ENCODE measurements around the gene PLA2R1.

Gene PLA2R1

DNA sequence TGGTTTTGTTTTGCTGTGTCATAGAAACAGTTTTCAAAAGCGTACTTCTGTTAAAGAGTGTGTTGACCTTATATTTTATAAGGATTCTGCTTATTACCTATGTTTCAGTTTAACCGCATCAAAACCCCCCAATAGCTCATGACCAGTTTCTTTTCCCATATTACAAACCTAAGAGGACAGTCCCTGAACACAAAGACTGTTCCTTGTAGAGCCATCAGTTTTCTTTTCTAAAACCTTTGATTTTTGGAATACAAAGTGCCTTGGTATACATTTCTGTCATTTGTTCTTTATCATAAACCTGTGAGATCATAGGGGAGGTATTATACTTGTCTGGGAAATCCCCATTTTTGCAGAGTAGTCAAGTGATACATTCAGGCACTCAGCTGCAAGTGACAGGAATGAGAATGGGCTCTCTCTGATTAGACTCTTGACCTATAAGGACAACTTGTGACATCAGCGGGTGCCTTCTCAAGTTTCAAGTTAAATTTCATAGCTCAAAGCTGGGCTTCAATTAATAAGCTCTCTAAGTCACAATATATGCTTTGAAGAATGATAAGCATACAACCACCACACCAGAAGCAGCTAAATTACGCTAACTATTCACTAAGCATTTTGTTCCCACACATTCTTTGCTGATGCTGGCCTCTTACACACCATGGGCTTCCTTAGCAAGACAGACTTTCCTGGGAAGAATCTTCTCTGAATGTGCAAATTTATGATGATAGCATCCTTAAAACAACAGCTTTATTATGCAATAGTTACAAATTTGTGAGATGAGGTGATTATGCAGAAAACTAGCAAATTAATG, 167.0 kb downstream of the PLA2R1 start:
- no peak for DNase-seq (ENCODE audit: low read depth in 2 of 2)

DNA sequence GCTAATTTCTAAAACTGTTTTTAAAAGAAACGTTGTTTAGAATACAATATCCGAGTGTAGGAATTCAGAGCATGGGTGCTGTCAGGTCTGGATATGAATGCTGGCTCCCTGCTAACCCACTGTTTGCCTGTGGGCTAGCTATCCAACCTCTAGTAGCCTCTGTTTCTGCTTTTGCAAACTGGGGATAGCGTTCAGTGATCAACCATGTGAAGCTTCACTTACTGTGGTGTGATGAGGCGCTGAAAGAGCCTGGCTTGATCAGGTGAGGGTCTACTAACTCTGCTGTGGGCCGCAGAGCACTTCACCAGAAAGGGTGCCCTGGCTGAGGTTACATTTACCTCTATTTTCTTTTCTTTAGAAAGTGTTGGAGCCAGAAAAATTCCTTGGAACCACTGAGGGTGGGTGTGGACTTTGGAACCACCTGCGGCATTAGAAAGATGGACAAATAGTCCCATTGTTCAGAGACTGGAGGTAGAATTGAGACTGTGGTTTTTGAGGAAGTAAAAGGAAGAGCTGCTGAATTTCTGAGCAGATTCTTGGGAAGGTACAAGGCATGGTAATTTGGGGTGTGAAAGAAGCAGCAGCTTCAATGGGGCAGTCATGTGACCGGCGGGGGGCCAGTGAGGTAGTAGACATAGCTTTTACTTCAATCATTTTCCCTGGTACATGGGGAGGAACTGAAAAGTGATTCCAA, 168.1 kb downstream of the PLA2R1 start:
- DNase-seq (ENCODE audit: low read depth in 2 of 2): no peak

DNA sequence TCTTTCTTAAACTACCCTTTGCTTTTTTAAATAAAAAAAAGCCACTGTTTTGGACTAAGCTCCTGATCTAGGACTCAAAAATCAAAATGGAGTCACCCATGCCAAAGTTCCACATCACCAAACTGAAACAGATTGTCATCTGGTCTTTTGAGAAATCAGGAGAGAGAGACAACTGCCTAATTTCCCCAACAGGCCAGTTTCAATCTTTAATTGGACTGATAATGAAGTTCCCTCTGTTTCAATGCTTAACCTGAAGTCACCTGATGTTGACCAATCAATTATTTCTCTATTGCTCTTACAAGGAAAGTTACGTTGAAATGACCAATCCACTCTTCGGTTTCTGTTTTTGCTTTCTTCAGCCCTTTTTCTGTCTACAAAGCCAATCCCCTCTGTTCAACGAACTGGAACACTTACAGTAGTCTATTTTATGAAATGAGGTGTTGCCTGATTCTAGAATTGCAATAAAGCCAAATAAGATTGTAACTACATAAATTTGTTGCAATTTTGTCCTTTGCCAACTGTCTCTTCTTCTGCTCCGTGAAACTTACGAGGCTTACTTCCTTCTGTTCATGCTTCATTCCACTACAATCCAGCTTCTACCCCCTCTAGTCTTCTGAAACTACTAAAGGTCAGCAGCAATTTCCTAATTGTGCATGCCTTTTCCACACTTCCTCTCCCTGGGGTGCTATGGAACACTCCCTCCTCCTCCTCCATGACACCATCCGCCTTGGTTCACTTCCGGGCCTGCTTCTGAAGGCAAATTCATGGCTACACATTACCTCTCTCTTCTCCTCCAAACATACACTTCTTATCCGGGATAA, 169.2 kb downstream of the PLA2R1 start:
- DNase-seq (ENCODE audit: low read depth in 2 of 2): no peak

DNA sequence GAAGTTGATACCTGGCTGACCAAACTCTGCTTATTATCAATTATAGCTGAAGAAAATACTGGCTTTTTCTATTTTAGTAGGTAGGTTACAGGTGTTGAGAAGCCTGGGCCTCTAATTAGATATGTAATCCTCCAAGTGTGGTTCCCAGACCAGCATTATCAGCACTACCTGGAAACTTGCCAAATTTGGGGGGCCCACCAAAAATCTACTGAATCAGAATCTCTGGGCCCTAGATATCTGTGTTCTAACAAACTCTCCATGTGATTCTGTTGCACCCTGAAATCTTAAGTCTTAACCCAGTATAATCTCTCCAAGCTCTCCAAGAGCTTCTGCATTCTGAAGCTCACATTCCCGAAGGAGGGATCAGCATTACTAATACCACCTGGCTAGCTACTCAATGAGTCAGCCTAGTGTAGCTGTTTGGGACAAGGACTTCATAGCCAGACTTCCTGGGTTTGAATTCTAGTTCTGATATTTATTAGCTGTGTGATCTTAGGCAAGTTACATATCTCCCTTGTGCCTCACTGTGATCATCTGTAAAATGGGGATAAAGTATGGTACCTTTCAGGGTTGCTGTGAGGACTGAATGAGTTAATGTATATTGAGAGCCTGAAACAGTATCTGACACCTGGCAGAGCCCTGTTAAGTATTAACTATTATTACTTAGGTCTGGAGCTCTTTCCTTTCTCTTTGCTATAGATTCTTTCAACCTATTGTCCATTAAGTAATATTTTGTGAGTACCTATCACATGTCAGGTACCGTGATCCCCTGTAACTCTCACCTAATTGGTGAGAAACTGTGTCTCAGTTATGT, 170.3 kb downstream of the PLA2R1 start:
- DNase-seq (ENCODE audit: low read depth in 2 of 2): no peak

DNA sequence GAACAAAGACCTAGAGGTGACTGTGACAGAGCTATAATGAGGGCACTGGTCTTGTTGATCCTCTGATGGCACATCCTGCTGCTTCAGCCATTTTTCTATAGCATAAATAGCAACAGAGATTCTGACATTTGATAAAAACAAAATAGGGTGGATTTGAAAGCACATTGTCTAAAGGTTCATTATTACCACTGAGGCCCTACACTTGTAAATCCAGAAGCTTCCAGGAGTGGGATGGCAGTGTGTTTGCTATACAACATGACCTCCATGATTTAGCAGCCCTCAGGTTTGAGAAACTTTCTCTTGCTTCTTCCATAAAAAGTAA, 171.2 kb downstream of the PLA2R1 start:
- no peak for DNase-seq (ENCODE audit: low read depth in 2 of 2)

DNA sequence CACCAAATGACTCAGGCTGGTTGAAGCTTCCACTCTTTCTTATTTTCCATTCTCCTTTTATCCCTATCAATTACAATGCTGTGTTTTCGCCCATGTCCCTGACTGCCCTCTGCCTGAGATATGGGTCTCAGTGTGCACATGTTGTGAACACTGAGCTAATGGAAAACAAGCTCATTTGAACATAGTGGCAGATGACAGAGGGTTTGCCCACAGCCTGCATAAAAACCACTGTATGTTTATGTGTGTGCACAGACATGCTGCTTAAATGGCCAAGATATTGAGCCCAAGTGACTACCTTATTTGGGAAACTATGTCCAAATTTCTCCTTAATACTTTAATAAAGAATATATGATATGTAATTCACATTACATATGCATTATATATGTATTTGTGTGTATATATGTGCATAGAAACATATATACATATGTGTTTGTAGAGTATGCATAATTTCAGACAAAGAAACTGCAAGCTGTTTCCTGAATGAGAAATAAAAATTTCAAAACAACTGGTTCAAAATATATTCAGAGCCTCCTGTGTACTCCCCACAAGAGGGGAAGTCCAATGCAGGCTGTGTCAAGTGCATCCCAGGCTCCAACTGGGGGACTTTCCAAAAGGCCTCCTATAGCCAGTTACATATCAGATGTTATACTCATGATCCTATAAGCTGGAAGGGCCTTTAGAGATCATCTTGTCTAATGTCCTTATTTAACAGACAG, 171.7 kb downstream of the PLA2R1 start:
- DNase-seq (ENCODE audit: low read depth in 2 of 2): no peak

DNA sequence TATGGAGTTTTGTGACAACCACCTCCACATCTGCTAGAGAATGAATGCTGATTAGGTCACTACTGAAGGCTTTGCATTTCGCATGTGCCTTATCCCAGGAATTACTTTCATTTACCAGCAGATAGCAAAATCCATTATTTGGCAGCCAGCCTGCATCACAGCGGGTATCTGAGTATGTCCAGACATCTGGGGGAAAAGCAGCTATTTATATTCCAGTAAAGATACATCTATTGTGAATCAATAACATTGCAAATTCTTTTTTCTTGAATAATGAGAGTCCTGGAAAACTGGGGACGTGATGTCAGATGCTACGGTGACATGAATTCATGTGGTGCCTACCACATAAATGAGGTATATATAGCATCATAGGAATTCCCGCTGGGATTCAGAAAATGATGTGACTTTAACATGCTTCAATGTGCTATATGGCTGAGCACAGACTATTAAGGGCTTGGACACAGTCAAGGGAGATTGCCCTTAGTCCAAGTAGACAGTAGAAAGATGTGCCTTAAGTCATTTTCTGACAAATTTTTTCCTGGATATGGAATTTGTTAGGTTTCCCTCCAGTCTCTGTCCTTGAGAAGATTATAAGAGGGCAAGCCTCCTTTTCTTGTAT, 180.2 kb downstream of the PLA2R1 start:
- no peak for DNase-seq (ENCODE audit: low read depth in 2 of 2)

Measured in stimulated activated CD8-positive, alpha-beta memory T cell treated with anti-CD3 and anti-CD28 coated beads, Interleukin-2, amount 100 ng/mL, for 48 hours (primary cell).